GM18498 (cell line): ENCODE measurements around the gene NDE1.
A peak's percentile ranks its signal among the peaks of the same experiment; 100 is the strongest.
"Not testable (repeated sequence)": the region's sequence is repeated elsewhere in the genome, so short reads cannot be mapped to it uniquely, and the experiment has no call there.

Experiments used
- ATAC-seq: cut with Tn5 transposase; IDR thresholded peaks from one replicate; pipeline ENCODE4 v1.9.1; 2021; ENCODE audit warnings: mild to moderate bottlenecking, moderate library complexity; ENCODE audit not compliant: unreplicated experiment

NDE1 gene, protein sequence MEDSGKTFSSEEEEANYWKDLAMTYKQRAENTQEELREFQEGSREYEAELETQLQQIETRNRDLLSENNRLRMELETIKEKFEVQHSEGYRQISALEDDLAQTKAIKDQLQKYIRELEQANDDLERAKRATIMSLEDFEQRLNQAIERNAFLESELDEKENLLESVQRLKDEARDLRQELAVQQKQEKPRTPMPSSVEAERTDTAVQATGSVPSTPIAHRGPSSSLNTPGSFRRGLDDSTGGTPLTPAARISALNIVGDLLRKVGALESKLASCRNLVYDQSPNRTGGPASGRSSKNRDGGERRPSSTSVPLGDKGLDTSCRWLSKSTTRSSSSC

DNA sequence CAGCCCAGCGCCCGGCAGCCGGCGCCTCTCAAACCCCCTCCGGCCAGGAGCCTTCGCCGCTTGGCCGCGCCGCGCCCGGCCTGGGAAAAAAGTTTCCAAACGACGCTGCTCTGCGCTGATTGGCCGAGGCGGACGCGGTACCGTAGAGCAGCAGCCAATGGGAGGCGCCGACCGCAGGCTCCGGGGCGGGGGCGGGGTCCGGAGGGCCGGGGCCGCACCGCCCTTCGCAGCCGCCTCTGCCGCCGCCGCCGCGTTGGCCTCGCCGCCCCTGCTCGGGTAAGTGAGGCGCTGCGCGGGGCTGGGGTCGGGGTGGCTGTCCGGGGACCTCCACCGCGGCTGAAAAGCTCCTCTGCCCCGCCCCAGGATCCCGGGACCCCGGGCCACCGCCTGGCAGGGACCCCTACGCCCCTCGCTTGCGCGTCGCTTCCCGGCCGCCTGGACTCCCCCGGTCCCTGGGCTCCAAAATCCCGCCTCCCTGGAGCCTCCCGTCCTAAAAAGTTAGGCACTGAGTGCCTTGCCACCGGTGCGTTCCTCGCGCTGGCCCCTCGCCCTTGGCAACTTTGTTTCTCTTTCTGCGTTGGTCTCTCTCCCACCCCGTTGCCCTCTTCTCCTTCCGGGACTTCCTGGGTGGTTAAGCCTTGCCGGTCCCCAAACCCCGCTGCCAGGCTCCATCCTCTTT lies at the start of gene NDE1:
TSS of gene NDE1 (plus strand) at position 227 of the 679 bp plus-strand sequence. CDS start 14,534 bp downstream, outside the sequence.
- peak; percentile 87 for ATAC-seq

GRCh38 chr16:15601212-15601879 lies 48.7 kb upstream of the NDE1 start:
- no peak for ATAC-seq

GRCh38 chr16:15602285-15603044 lies 47.6 kb upstream of the NDE1 start:
- no peak for ATAC-seq

DNA sequence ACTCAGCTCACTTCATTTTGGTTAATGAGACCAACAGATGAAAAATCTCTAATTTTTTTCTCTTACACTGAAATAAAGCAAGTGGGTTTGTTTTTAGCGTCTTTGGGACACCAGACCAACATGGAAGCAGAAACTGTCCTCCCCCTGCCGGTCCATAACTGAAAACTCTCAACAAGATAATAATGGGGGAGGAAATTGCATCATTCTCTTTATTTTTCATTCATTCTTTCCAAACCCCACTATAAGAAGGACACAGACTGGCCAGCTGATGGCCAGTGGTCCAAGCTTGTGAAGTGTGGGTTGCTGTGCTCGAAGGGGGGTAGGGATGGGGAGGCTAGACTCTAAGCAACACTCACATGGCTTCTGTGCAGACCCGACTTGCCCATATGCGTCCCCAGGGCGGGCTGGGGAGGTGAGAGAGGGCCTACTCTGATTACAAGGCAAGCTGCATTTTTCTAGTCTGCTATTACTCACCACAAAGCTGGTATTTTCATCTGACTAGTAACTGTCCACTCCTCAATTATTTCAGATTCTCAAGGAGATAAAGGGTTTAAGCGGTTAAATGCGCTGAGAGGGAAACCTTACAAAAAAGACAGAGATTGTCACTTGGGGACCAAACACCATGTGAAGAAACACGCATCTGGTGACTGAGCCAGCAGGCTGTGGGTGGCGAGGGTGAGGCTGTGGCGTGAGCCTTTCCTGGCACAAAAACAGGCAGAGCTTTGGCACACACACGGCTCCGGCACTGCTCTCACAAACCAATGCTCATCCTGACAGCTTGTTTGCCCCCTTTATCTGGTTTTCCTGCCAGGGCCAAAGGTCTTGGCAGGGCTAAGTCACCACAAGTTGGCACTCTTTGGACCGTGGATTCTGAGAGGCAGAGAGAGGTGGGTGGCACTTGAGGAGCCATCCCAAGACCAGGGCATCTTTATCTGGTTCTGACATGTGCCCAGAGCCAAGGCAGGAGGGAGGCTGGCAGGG lies 45.3 kb upstream of the NDE1 start:
- no peak for ATAC-seq

GRCh38 chr16:15605839-15606517 lies 44.1 kb upstream of the NDE1 start:
- ATAC-seq, result no peak

GRCh38 chr16:15606518-15607220 lies 43.4 kb upstream of the NDE1 start:
- ATAC-seq, result no peak

GRCh38 chr16:15607221-15607699 lies 42.8 kb upstream of the NDE1 start:
- ATAC-seq, result not testable (repeated sequence)

- ATAC-seq, result no peak
Observed at GRCh38 chr16:15607700-15608396, 42.2 kb upstream of the NDE1 start.

- ATAC-seq, result no peak
Observed at GRCh38 chr16:15608398-15609285, 41.4 kb upstream of the NDE1 start.

- no peak for ATAC-seq
Observed at GRCh38 chr16:15609286-15609649, 40.8 kb upstream of the NDE1 start.

DNA sequence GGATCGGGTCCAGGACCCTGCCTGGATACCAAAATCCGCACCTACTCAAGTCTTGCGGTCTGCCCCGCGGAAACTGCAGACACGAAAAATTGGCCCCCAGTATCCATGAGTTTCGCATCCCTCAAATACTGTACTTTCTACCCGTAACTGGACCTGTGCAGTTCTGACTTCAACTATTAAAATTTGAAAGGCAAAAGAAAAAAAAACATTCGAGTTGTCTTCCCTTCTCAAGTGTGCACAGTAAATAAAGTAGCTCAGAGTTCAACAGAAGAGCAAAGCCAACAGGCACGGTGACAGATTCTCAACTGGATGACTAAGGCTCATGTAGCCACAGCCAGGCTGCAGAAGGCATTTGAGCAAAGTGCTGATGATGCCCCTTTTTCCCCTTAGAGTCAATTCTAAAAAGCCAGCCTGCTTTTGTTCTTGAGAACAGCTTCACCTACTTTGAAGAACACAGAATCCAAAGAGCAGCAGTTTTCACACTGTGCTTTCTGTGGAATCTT lies 39.6 kb upstream of the NDE1 start:
- ATAC-seq, result no peak

- ATAC-seq, result no peak
Observed at GRCh38 chr16:15611610-15612009, 38.4 kb upstream of the NDE1 start.

GRCh38 chr16:15613676-15614075 lies 36.4 kb upstream of the NDE1 start:
- no peak for ATAC-seq

DNA sequence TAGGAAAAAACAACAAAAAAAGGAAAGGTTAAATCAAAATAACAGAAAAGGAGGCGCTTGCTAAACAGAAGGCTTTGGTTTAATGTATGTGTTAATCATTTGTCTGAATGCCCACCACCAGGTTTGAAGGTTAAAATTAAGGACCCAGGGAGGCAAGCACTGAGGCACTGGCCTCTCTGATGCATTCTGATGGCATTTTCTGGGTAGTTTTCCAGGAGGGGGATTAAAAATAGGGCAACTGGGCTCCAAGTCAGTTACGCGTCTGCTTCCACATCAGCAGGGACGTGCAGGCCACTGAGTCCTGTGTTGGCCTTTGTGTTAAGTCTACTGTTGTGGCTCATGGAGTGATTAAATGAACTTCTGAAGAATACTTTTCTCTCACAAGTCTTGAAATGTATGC lies 34.0 kb upstream of the NDE1 start:
- no peak for ATAC-seq

DNA sequence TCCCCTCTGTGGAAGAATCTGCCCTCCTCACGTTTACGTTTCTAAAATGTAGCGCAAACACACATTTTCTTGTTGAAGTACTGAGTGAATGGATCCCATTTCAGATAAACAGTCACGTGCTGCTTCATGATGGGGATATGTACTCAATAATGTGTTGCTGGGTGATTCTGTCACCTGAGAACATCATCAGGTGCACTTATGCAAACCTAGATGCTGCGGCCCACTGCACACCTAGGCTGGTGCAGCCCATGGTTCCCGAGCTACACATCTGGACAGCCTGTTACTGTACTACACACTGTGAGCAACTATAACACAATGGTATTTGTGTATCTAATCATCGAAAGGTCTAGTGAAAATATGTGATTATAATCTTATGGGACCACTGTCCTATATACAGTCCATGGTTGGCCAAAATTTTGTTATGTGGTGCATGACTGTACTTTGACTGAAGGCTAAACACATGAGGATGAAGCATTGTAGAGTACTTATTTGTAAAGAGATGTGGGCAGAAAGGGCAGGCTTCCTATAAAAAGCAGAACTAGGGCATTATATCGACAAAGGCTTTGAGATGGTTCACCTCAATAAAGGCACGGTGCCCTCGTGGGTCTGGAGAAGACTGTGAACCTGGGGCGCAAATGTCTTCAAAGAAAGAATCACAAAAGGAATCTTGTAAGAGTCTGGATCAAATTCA lies 33.4 kb upstream of the NDE1 start:
- no peak for ATAC-seq

DNA sequence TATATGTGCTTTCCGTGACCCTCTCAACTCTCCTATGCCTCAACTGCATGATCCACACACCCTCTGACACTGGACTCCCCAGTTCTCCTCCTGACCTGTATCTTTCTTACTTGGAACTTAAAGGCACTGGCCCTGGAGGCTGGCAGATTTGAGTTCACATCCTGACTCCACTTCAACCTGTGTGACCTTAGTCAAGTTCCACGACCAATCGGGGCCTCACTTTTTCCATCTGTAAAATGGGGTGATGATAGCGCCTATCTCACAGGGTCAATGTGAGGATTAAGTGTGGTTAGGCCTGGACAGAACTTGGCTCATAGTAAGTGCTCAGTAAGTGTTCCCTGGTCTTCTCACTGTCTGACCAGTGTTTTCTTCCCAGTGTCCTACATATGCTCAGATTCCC lies 32.1 kb upstream of the NDE1 start:
- no peak for ATAC-seq
